ENCODE results near the gene DEGS2.
A peak's percentile ranks its signal among the peaks of the same experiment; 100 is the strongest.

DEGS2 gene

DNA sequence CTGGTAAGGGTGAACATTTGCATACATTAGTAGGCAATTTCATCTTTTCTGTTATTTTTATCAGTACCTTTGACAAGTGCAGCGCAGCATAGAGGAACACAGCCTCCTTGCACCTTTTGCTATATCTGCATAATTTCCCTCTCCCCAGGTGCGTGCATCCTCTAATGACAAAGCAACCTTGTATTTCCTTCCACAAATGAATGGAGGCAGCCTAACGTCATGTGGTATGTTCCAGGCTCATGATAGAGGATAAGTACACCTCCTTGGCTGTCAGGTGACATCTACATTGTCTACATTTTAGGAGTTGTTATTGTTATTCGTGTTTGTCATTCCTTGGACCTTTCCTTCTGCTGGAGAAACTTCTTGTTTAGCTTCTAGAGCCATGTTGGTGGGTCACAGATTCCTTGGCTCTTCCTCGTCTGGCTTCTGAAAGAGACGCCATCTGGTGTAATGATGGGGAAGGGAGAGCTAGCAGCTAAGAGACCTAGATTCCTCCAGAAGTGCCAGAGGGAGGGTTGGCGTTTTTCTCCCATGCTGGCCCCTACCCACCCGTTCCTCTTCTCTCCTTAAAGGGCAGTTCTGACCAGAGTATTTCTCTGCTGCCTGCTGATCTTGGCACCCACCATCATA, 57.2 kb downstream of the DEGS2 start:
- no peak overlapping the region for H2AFZ ChIP-seq (ENCODE audit: insufficient read depth, low read length, poor library complexity)
- H3K4me1 ChIP-seq (ENCODE audit: control insufficient read depth in 1 of 2, insufficient read depth in 2 of 2, low read length in 2 of 2) = peaks cover 2 to 7% of the 10 kb centered on the region in 2 experiments
- H3K9me3 ChIP-seq (ENCODE audit: insufficient read depth, low read depth, low read length) = peaks cover 3% of the 10 kb centered on the region
- DNase-seq = peak; percentile 77 to 88
- WGBS (ENCODE audit: extremely low coverage, insufficient coverage, insufficient read length) = no CpG with 5 or more reads among the region's 8 CpGs
- H4K91ac ChIP-seq (ENCODE audit: low read depth, low read length) = no peak overlapping the region
- H3K36me3 ChIP-seq (ENCODE audit: control insufficient read depth in 1 of 2, insufficient read depth in 2 of 2, low read length in 2 of 2) = peaks cover 0 to 2% of the 10 kb centered on the region in 2 experiments
- H2AK5ac ChIP-seq (ENCODE audit: low read length) = no peak overlapping the region
- no peaks in the 10 kb centered on the region for H3K79me2 ChIP-seq (ENCODE audit: control insufficient read depth, insufficient read depth, low read length, poor library complexity)
- H3K4me3 ChIP-seq (ENCODE audit: low read depth, low read length) = no peak overlapping the region
- no peaks in the 10 kb centered on the region for H3K27me3 ChIP-seq (ENCODE audit: insufficient read depth, low read length)
- H2BK12ac ChIP-seq (ENCODE audit: low read length) = no peak overlapping the region
- H4K8ac ChIP-seq (ENCODE audit: low read depth, low read length) = no peak overlapping the region
- no peaks in the 10 kb centered on the region for H3K79me1 ChIP-seq (ENCODE audit: low read length)
- no peak overlapping the region for H3K4ac ChIP-seq (ENCODE audit: low read depth, low read length)
- no peak overlapping the region for H3K23ac ChIP-seq (ENCODE audit: low read length)
- no peak overlapping the region for H3K4me2 ChIP-seq (ENCODE audit: low read length)
- H2BK5ac ChIP-seq (ENCODE audit: low read depth, low read length, poor library complexity) = no peak overlapping the region
- no peak overlapping the region for H3K9ac ChIP-seq (ENCODE audit: low read length)
- no peak overlapping the region for H3K18ac ChIP-seq (ENCODE audit: low read length)
- no peak overlapping the region for H3K14ac ChIP-seq (ENCODE audit: low read length)
- no peak overlapping the region for H3K27ac ChIP-seq (ENCODE audit: low read depth, low read length)
- no peak overlapping the region for H4K12ac ChIP-seq (ENCODE audit: low read depth, low read length)
- no peak overlapping the region for H2BK120ac ChIP-seq (ENCODE audit: insufficient read depth, low read length, poor library complexity)

DNA sequence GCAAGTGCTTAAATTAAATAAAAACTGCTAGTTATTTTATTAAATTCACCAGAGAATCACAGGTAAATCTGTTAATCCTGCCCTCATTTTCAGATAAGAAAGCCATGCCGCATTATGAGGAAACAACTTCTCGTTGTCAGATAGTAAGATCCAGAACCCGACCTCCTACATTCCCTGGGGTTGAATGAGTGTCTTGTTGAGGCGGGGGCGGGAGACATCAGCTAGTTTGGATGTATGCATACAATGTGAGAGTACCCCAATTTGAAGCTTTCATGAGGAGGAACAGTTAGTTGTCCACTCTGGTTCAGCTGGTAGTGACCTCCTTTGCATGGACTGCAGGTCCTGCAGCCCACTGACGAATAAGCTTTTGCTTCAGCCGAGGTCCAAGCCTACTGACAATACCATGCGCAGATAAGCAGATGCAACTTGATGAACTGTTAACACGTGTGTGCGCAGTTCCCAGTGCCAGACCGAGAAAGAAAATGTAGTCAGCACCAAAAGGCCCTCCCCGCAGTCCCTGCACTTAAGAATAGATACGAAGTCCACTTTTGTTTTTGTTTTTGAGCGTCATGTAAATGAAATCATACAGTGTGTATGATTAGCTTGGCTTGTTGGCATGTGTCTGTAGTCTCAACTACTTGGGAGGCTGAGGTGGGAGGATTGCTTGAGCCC, 59.3 kb downstream of the DEGS2 start:
- Histone ChIP-seq H3K14ac (ENCODE audit: low read length) (no peak overlapping the region), H2BK120ac (ENCODE audit: insufficient read depth, low read length, poor library complexity) (no peak overlapping the region), H3K79me1 (ENCODE audit: low read length) (no peaks in the 10 kb centered on the region), H4K8ac (ENCODE audit: low read depth, low read length) (no peak overlapping the region), H2AK5ac (ENCODE audit: low read length) (no peak overlapping the region), H3K4me2 (ENCODE audit: low read length) (no peak overlapping the region), H4K12ac (ENCODE audit: low read depth, low read length) (no peak overlapping the region), H3K9ac (ENCODE audit: low read length) (no peak overlapping the region), H3K27ac (ENCODE audit: low read depth, low read length) (no peak overlapping the region), H3K9me3 (ENCODE audit: insufficient read depth, low read depth, low read length) (peaks cover 3% of the 10 kb centered on the region), H2AFZ (ENCODE audit: insufficient read depth, low read length, poor library complexity) (no peak overlapping the region), H2BK5ac (ENCODE audit: low read depth, low read length, poor library complexity) (no peak overlapping the region), H4K91ac (ENCODE audit: low read depth, low read length) (no peak overlapping the region), H3K4me3 (ENCODE audit: low read depth, low read length) (no peak overlapping the region), H3K23ac (ENCODE audit: low read length) (no peak overlapping the region), H3K27me3 (ENCODE audit: insufficient read depth, low read length) (no peaks in the 10 kb centered on the region), H3K36me3 (ENCODE audit: control insufficient read depth in 1 of 2, insufficient read depth in 2 of 2, low read length in 2 of 2) (peaks cover 0 to 2% of the 10 kb centered on the region in 2 experiments), H3K18ac (ENCODE audit: low read length) (no peak overlapping the region), H3K4me1 (ENCODE audit: control insufficient read depth in 1 of 2, insufficient read depth in 2 of 2, low read length in 2 of 2) (peaks cover 0 to 5% of the 10 kb centered on the region in 2 experiments), H2BK12ac (ENCODE audit: low read length) (no peak overlapping the region), H3K4ac (ENCODE audit: low read depth, low read length) (no peak overlapping the region), H3K79me2 (ENCODE audit: control insufficient read depth, insufficient read depth, low read length, poor library complexity) (no peaks in the 10 kb centered on the region)
- peak; percentile 51 to 82 for DNase-seq
- WGBS (ENCODE audit: extremely low coverage, insufficient coverage, insufficient read length) = no CpG with 5 or more reads among the region's 14 CpGs

DNA sequence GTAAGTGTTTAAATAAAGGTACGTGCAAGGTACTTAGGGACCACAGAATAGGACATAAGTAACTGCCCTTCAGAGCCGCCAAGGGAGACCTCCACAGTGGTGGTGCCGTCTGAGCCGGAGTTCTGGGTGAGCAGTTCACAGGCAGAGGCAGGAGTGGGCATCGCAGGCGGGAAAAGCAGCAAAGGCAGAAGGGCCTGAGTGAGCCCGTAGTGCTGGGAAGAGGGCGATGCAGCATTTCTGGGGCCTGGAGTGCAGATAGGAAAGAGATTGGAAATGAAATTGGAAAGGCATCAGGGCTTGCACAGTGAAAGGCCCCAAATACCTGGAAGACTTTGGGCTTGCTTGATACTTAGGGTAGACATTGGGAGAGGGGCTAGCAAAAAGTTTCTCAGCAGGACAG, 61.3 kb downstream of the DEGS2 start:
- H3K79me1 ChIP-seq (ENCODE audit: low read length) = no peaks in the 10 kb centered on the region
- no peak overlapping the region for H2BK12ac ChIP-seq (ENCODE audit: low read length)
- no peak overlapping the region for H3K4me2 ChIP-seq (ENCODE audit: low read length)
- H3K4ac ChIP-seq (ENCODE audit: low read depth, low read length) = no peak overlapping the region
- H4K91ac ChIP-seq (ENCODE audit: low read depth, low read length) = no peak overlapping the region
- no peak overlapping the region for H2BK120ac ChIP-seq (ENCODE audit: insufficient read depth, low read length, poor library complexity)
- H3K27me3 ChIP-seq (ENCODE audit: insufficient read depth, low read length) = no peaks in the 10 kb centered on the region
- H3K9ac ChIP-seq (ENCODE audit: low read length) = no peak overlapping the region
- peaks cover 3% of the 10 kb centered on the region for H3K9me3 ChIP-seq (ENCODE audit: insufficient read depth, low read depth, low read length)
- no peak overlapping the region for H4K12ac ChIP-seq (ENCODE audit: low read depth, low read length)
- no peak overlapping the region for H3K4me3 ChIP-seq (ENCODE audit: low read depth, low read length)
- no peak overlapping the region for H3K27ac ChIP-seq (ENCODE audit: low read depth, low read length)
- H4K8ac ChIP-seq (ENCODE audit: low read depth, low read length) = no peak overlapping the region
- H2BK5ac ChIP-seq (ENCODE audit: low read depth, low read length, poor library complexity) = no peak overlapping the region
- no peak overlapping the region for H3K23ac ChIP-seq (ENCODE audit: low read length)
- no peaks in the 10 kb centered on the region for H3K36me3 ChIP-seq (ENCODE audit: control insufficient read depth in 1 of 2, insufficient read depth in 2 of 2, low read length in 2 of 2)
- WGBS (ENCODE audit: extremely low coverage, insufficient coverage, insufficient read length) = no CpG with 5 or more reads among the region's 8 CpGs
- peaks cover 0 to 5% of the 10 kb centered on the region in 2 experiments for H3K4me1 ChIP-seq (ENCODE audit: control insufficient read depth in 1 of 2, insufficient read depth in 2 of 2, low read length in 2 of 2)
- H3K79me2 ChIP-seq (ENCODE audit: control insufficient read depth, insufficient read depth, low read length, poor library complexity) = no peaks in the 10 kb centered on the region
- no peak for DNase-seq
- no peak overlapping the region for H2AFZ ChIP-seq (ENCODE audit: insufficient read depth, low read length, poor library complexity)
- H3K18ac ChIP-seq (ENCODE audit: low read length) = no peak overlapping the region
- H2AK5ac ChIP-seq (ENCODE audit: low read length) = no peak overlapping the region
- H3K14ac ChIP-seq (ENCODE audit: low read length) = no peak overlapping the region

DNA sequence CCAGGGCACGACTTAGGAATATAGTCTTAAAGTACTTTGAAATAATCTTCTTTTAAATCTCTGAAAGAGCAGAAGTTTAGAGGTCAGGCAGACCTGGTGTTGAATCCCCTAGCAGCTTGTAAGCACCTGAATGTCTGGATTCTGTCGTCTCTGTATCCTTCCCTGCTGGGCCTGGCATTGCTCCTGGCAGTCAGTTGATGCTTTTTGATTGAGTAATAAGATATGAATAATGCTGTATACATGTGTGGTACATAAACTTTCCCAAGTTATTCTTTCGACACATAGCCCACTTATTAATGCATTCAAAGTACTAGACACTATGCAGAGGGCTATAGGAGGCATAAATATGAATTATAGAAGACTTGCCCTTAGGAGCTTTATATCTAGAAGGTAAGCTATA, 62.8 kb downstream of the DEGS2 start:
- Histone ChIP-seq H2BK120ac (ENCODE audit: insufficient read depth, low read length, poor library complexity) (no peak overlapping the region), H3K9ac (ENCODE audit: low read length) (no peak overlapping the region), H4K91ac (ENCODE audit: low read depth, low read length) (no peak overlapping the region), H2AK5ac (ENCODE audit: low read length) (no peak overlapping the region), H3K18ac (ENCODE audit: low read length) (no peak overlapping the region), H2BK12ac (ENCODE audit: low read length) (no peak overlapping the region), H3K36me3 (ENCODE audit: control insufficient read depth in 1 of 2, insufficient read depth in 2 of 2, low read length in 2 of 2) (no peaks in the 10 kb centered on the region), H3K27me3 (ENCODE audit: insufficient read depth, low read length) (no peaks in the 10 kb centered on the region), H3K4me1 (ENCODE audit: control insufficient read depth in 1 of 2, insufficient read depth in 2 of 2, low read length in 2 of 2) (peaks cover 0 to 5% of the 10 kb centered on the region in 2 experiments), H3K4ac (ENCODE audit: low read depth, low read length) (no peak overlapping the region), H4K12ac (ENCODE audit: low read depth, low read length) (no peak overlapping the region), H3K9me3 (ENCODE audit: insufficient read depth, low read depth, low read length) (peaks cover 3% of the 10 kb centered on the region), H3K79me2 (ENCODE audit: control insufficient read depth, insufficient read depth, low read length, poor library complexity) (no peaks in the 10 kb centered on the region), H3K4me2 (ENCODE audit: low read length) (no peak overlapping the region), H2BK5ac (ENCODE audit: low read depth, low read length, poor library complexity) (no peak overlapping the region), H3K23ac (ENCODE audit: low read length) (no peak overlapping the region), H3K14ac (ENCODE audit: low read length) (no peak overlapping the region), H2AFZ (ENCODE audit: insufficient read depth, low read length, poor library complexity) (no peak overlapping the region), H4K8ac (ENCODE audit: low read depth, low read length) (no peak overlapping the region), H3K79me1 (ENCODE audit: low read length) (no peaks in the 10 kb centered on the region), H3K27ac (ENCODE audit: low read depth, low read length) (no peak overlapping the region), H3K4me3 (ENCODE audit: low read depth, low read length) (no peak overlapping the region)
- WGBS (ENCODE audit: extremely low coverage, insufficient coverage, insufficient read length) = no CpG with 5 or more reads among the region's 3 CpGs
- peak in 1 of 2 donors; percentile 33 for DNase-seq

Measured in trophoblast cell (in vitro differentiated cells and primary cell).